Transverse colon (tissue), 4 donors: ENCODE results near the gene TWSG1.

Experiments
- EP300 ChIP-seq: sonication (generic); formaldehyde crosslinking; IDR thresholded peaks from one replicate; pipeline ENCODE4 v1.6.1; 2017; ENCODE audit warnings: antibody characterized with exemption, low read depth
- POLR2A ChIP-seq: fragments of 450-650 bp; IDR thresholded peaks from one replicate; pipeline ENCODE4 v1.6.1; 2016; ENCODE audit warnings: antibody characterized with exemption, mild to moderate bottlenecking, moderate library complexity
- POLR2AphosphoS5 ChIP-seq, 3 donors: sonication (generic); formaldehyde crosslinking; IDR thresholded peaks; one replicate each; pipeline ENCODE4 v1.6.1; 2016; ENCODE audit warnings: antibody characterized with exemption in 3 of 3
- TF ChIP-seq, protein P1 (sequence below), 5 experiments: fragments of 200-600 bp in 3 of 5; fragments of 450-650 bp in 2 of 5; sonication (generic) in 3 of 5; IDR thresholded peaks; 1 replicate in 2 of 5; 2 replicates in 3 of 5; pipeline ENCODE4 v1.5.1; 2016 to 2017; ENCODE audit warnings: antibody characterized with exemption in 5 of 5, inconsistent platforms in 3 of 5, mild to moderate bottlenecking in 2 of 5, moderate library complexity in 1 of 5

DNA sequence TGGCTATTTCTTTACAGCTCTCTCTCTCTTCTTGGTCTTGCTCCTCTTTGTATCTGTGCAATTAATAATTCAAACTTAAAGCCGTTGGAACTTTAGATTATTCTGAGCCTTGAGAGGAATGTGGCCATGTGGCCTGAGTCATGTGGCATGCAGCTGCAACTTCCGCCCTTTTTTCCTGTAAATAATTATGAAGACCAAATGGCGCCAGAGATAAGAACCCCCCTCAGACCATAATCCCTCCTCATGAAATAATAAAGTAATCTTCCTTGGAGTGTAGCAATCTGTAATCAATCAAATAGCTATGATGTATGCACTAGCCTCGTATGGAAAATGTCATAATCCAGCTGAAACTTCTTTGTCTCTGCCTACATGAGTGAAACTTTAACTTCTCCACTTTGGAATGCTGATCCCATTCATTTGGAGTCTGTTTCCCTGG, 13.5 kb upstream of the TWSG1 start:
- TF ChIP-seq, protein P1, sequence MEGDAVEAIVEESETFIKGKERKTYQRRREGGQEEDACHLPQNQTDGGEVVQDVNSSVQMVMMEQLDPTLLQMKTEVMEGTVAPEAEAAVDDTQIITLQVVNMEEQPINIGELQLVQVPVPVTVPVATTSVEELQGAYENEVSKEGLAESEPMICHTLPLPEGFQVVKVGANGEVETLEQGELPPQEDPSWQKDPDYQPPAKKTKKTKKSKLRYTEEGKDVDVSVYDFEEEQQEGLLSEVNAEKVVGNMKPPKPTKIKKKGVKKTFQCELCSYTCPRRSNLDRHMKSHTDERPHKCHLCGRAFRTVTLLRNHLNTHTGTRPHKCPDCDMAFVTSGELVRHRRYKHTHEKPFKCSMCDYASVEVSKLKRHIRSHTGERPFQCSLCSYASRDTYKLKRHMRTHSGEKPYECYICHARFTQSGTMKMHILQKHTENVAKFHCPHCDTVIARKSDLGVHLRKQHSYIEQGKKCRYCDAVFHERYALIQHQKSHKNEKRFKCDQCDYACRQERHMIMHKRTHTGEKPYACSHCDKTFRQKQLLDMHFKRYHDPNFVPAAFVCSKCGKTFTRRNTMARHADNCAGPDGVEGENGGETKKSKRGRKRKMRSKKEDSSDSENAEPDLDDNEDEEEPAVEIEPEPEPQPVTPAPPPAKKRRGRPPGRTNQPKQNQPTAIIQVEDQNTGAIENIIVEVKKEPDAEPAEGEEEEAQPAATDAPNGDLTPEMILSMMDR (IDR thresholded peaks at IDR 0.05) = no peak
- TF ChIP-seq POLR2A (no peak), EP300 (no peak), POLR2AphosphoS5 (IDR thresholded peaks at IDR 0.05) (no peak)
